Endothelial cell of umbilical vein (primary cell): ENCODE results near the gene ACAA2.

ENCODE experiments used
- CTCF ChIP-seq, 2 donors: IDR thresholded peaks; 1 replicate in 1 of 2; 2 replicates in 1 of 2; pipeline ENCODE4 v1.5.1; 2011; ENCODE audit warnings: low read length in 2 of 2, mild to moderate bottlenecking in 2 of 2, moderate library complexity in 2 of 2, control low read depth in 1 of 2, inconsistent platforms in 1 of 2, low read depth in 1 of 2; ENCODE audit not compliant: insufficient read depth in 1 of 2; ENCODE audit errors: extremely low read depth in 1 of 2
- EZH2 ChIP-seq: IDR thresholded peaks from 2 replicates; pipeline ENCODE4 v1.6.1; 2012; ENCODE audit warnings: borderline replicate concordance, low read depth, mild to moderate bottlenecking, moderate library complexity, low read length, inconsistent platforms; ENCODE audit not compliant: severe bottlenecking
- FOS ChIP-seq: IDR thresholded peaks from 2 replicates; pipeline ENCODE4 v1.6.1; 2011; ENCODE audit warnings: mild to moderate bottlenecking, low read length, moderate library complexity, borderline replicate concordance; ENCODE audit not compliant: insufficient read depth
- GATA2 ChIP-seq: IDR thresholded peaks from 2 replicates; pipeline ENCODE4 v1.7.0; 2011; ENCODE audit warnings: low read depth, mild to moderate bottlenecking, moderate library complexity, mixed read lengths, low read length; ENCODE audit not compliant: insufficient read length, insufficient read depth
- MYC ChIP-seq: IDR thresholded peaks from one replicate; pipeline ENCODE4 v1.6.1; 2011; ENCODE audit warnings: mild to moderate bottlenecking, low read depth, low read length
- POLR2A ChIP-seq: IDR thresholded peaks from 2 replicates; pipeline ENCODE4 v1.6.1; 2012; ENCODE audit warnings: low read depth, mild to moderate bottlenecking, control low read depth, low read length
- POLR2AphosphoS5 ChIP-seq: IDR thresholded peaks from 2 replicates; pipeline ENCODE4 v1.6.1; 2012; ENCODE audit warnings: low read depth, mild to moderate bottlenecking, control low read depth, low read length, moderate library complexity; ENCODE audit not compliant: insufficient read depth
- TF ChIP-seq, protein P1 (sequence below): IDR thresholded peaks from 2 replicates; pipeline ENCODE4 v1.6.1; 2011; ENCODE audit not compliant: insufficient read depth, insufficient read length

GRCh38 chr18:49761771-49762170, 51.6 kb downstream of the ACAA2 start:
- no peak for TF ChIP-seq POLR2A
- no peak for TF ChIP-seq CTCF (IDR thresholded peaks at IDR 0.05; ENCODE audit: extremely low read depth in 1 of 2, insufficient read depth in 1 of 2, low read depth in 1 of 2, low read length in 2 of 2)
- TF ChIP-seq EZH2 = no peak
- no peak for TF ChIP-seq FOS
- TF ChIP-seq POLR2AphosphoS5 = no peak
- TF ChIP-seq, protein P1, sequence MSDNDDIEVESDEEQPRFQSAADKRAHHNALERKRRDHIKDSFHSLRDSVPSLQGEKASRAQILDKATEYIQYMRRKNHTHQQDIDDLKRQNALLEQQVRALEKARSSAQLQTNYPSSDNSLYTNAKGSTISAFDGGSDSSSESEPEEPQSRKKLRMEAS = no peak
- no peak for TF ChIP-seq MYC
- TF ChIP-seq GATA2 = no peak
